ENCODE measurements around the gene MARCHF2.
"Not testable (repeated sequence)": the region's sequence is repeated elsewhere in the genome, so short reads cannot be mapped to it uniquely, and the experiment has no call there.

Gene MARCHF2

GRCh38 chr19:8412783-8413628 lies at the start of gene MARCHF2:
Gene MARCHF2 (plus strand): TSS chr19:8413305. CDS start chr19:8421841, 8,536 bp downstream.
- DNase-seq: peak; percentile 90

- no peak for DNase-seq
These were observed 49.0 kb upstream of the MARCHF2 start, which contains the start of gene ANGPTL4 for GRCh38 chr19:8363803-8364771. Gene ANGPTL4 (plus strand): TSS chr19:8364155. CDS start chr19:8364322, 167 bp downstream.

DNA sequence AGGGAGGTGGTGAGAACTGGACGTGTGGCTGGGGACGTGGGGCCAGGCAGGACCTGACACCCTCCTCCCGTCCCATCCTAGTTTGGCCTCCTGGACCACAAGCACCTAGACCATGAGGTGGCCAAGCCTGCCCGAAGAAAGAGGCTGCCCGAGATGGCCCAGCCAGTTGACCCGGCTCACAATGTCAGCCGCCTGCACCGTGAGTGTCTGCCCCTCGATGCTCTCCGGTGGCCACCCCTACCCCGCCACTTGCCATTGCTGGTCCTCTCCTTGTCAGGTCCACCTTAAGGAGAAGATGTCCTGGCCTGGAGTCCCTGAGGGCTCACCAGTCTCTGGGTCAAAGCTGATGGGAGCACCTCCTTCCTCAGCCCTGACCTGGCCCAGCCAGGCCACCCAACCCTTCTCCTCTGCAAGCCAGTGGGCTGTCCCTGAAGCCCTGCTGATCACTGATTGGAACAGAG lies 47.0 kb upstream of the MARCHF2 start:
- DNase-seq: no peak

DNA sequence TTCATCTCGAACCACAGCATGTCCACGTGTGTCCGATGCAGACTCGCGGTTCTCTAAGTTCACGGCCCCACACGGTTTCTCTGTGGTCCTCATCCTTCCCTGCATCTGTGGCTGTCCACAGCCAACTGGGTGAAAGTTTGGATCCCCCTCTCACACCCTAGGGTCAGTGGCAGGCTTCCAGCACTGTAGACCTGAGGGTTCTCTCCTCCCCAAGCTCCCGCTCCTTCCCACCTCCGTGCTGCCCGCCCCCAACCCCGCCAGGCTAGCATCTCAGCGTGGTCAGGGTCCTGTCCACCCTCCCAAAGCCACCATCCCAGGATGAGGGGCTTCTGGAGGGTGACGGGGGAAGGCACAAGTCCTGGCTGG lies 46.2 kb upstream of the MARCHF2 start:
- DNase-seq: no peak

DNA sequence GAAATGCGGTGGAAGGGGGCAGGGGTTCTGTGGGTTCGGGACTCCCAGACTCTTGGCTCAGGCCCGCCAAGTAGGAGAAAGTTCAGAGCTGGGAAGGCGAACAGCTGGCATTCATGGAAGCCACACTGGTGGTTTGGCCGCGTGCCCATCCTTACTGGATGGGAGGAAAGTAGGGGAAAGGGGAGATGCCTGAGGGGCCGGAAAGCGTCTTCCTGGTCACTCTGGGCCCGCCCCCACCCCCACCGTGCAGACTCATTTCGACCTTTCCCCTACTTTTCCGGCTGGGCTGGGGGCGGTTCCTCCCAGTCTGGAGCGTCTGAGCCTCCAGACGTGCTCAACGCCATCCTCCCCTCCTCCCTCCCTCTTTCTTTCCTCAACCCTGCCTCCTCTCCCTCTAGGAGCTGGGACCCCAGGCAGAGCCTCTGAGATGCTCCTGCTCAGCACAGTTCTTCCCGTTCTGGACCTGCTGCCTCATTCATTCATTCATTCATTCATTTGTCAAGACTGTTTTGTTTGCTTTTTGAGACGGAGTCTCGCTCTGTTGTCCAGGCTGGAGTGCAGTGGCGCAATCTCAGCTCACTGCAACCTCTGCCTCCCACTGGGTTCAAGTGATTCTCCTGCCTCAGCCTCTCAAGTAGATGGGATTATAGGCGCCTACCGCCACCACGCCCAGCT lies 45.6 kb upstream of the MARCHF2 start:
- DNase-seq: peak; percentile 83

DNA sequence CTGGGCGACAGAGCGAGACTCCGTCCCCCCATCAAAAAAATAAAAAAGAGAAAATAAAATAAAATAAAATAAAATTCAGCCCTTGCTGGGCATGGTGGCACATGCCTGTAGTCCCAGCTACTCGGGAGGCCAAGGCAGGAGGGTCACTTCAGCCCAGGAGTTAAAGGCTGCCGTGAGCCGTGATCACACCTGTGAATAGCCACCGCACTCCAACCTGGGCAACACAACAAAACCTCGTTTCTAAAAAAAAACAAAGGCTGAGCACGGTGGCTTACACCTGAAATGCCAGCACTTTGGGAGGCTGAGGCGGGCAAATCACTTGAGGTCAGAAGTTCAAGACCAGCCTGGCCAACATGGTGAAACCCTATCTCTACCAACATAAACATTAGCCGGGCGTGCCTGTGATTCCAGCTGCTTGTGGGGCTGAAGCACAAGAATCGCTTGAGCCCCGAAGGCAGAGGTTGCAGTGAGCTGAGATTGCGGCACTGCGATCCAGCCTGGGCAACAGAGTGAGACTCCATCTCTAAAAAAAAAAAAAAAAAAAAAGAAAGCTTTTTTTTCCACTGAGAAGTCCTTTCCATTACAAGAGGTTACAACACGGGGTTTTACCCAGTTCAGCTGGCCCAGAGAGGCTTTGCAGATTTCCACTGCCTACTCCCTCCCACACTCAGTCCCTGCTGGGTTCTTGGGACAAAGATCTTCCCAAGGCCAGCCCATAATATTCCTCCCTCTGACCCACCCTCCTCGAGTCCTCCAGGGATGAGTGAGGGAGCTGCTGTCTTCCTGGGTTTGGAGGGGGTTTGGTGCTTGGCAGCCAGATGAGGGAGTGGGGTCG lies 42.7 kb upstream of the MARCHF2 start:
- no peak for DNase-seq

DNA sequence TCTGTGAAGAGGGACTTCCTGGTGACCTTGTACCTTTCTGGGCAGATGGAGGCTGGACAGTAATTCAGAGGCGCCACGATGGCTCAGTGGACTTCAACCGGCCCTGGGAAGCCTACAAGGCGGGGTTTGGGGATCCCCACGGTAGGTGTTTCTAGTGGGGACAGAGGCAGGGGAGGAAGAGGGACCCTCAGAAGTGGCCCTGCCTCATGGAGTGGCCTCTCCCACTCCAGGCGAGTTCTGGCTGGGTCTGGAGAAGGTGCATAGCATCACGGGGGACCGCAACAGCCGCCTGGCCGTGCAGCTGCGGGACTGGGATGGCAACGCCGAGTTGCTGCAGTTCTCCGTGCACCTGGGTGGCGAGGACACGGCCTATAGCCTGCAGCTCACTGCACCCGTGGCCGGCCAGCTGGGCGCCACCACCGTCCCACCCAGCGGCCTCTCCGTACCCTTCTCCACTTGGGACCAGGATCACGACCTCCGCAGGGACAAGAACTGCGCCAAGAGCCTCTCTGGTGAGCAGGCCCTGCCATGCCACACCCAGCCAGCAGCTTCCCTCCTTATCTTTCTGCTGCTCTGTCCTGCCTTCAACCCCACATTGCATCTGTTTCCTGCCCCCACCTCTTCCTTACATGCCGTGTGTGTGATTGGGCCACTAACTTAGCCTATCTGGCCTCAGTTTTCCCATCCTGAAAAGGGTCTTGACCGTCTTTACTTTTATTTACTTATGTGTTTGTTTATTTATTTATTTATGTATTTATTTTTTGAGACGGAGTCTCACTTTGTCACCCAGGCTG lies 41.9 kb upstream of the MARCHF2 start:
- no peak for DNase-seq

- DNase-seq: no peak
These were observed 39.0 kb upstream of the MARCHF2 start for GRCh38 chr19:8373867-8374813.

GRCh38 chr19:8375766-8376165 lies 37.3 kb upstream of the MARCHF2 start:
- DNase-seq: not testable (repeated sequence)

GRCh38 chr19:8376373-8376974 lies 36.6 kb upstream of the MARCHF2 start:
- not testable (repeated sequence) for DNase-seq

DNA sequence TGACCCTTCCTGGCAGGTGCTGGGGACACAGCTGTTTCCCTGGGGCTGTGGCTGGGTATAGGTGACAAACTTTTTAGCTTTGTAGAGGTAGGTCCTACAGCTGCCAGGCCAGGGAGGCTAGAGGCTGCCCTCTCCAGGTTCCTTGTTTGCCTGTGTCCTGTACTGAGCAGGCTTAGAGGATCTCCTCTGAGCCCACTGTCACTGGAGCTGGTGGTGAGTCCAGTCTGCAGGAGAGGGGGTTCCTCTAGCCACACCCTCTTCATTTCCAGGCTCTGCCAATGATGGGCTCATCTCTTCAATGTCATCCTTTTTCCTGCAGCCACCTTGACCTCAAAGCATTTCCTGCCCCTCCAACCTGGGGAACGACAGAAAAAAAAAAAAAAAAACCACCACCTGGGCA lies 35.5 kb upstream of the MARCHF2 start:
- no peak for DNase-seq

DNA sequence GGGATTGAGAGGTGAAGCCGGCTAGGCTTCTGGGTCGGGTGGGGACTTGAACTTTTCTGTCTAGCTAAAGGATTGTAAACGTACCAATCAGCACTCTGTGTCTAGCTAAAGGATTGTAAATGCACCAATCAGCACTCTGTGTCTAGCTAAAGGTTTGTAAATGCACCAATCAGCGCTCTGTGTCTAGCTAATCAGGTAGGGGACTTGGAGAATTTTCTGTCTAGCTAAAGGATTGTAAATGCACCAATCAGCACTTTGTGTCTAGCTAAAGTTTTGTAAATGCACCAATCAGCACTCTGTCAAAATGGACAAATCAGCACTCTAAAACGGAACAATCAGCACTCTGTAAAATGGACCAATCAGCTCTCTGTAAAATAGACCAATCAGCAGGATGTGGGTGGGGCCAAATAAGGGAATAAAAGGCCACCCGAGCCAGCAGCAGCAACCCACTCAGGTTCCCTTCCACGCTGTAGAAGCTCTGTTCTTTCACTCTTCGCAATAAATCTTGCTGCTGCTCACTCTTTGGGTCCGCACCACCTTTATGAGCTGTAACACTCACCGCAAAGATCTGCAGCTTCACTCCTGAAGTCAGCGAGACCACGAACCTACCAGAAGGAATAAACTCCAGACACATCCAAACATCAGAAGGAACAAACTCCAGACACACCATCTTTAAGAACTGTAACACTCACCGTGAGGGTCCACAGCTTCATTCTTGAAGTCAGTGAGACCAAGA lies 33.8 kb upstream of the MARCHF2 start:
- not testable (repeated sequence) for DNase-seq

DNA sequence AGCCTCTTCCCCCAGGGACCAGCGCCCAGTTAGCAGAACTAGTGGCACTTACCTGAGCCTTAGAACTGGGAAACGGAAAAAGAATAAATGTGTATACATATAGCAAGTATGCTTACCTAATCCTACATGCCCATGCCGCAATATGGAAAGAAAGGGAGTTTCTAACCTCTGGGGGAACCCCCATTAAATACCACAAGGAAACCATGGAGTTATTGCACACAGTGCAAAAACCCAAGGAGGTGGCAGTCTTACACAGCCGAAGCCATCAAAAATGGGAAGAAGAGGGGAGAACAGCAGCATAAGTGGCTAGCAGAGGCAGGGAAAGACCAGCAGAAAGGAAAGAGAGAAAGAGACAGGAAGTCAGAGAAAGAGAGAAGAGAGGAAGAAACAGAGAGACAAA lies 28.5 kb upstream of the MARCHF2 start:
- not testable (repeated sequence) for DNase-seq

GRCh38 chr19:8385103-8385502 lies 28.0 kb upstream of the MARCHF2 start:
- not testable (repeated sequence) for DNase-seq

- not testable (repeated sequence) for DNase-seq
These were observed 27.5 kb upstream of the MARCHF2 start for GRCh38 chr19:8385566-8385965.

DNA sequence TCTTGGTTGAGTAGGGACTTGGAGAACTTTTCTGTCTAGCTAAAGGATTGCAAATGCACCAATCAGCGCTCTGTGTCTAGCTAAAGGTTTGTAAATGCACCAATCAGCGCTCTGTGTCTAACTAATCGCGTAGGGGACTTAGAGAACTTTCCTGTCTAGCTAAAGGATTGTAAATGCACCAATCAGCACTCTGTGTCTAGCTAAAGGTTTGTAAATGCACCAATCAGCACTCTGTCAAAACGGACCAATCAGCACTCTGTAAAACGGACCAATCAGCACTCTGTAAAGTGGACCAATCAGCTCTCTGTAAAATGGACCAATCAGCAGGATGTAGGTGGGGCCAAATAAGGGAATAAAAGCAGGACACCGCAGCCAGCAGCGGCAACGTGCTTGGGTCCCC lies 26.7 kb upstream of the MARCHF2 start:
- DNase-seq: not testable (repeated sequence)

DNA sequence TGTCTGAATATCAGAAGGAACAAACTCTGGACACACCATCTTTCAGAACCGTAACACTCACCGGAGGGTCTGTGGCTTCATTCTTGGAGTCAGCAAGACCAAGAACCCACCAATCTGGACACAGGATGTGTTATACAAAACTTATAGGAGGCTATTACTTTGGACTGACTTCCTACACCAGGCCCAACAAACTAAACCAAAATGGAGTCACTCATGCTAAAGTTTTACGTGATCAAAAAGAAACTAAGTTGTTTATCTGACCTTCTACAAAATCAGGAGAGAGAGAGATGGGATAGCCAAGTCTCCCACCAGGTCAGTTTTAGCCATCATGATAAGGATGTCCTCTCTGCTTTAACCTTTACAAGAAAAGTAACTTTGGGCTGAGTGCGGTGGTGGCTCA lies 26.1 kb upstream of the MARCHF2 start:
- no peak for DNase-seq

All from DMS 273 treated with DMSO at 0.1 percent for 48 hours (cell line).